OCI-LY3 (cell line): Measurements from ENCODE around the gene NAT14.

Experiments used
- H2AFZ ChIP-seq: fragments of 200-600, 300-600 bp; shearing (Covaris generic); 2 replicates; pipeline ENCODE4 v1.6.0; 2014; ENCODE audit warnings: antibody characterized with exemption, low read depth, low read length
- H3K27ac ChIP-seq: fragments of 200-600, 300-600 bp; sonication (generic); 2 replicates; pipeline ENCODE4 v1.5.1; 2014; ENCODE audit warnings: mild to moderate bottlenecking, low read length, moderate library complexity, mixed read lengths
- H3K27me3 ChIP-seq: fragments of 200-600, 300-600 bp; sonication (generic); 2 replicates; pipeline ENCODE4 v1.6.1; 2014; ENCODE audit warnings: low read depth, low read length, mixed read lengths
- H3K36me3 ChIP-seq: fragments of 200-600, 300-600 bp; sonication (generic); replicated peaks from 2 replicates; pipeline ENCODE3; 2014; ENCODE audit warnings: low read depth, low read length, mixed read lengths
- H3K4me1 ChIP-seq: fragments of 300-600, 200-600 bp; sonication (generic); 2 replicates; pipeline ENCODE4 v1.6.1; 2014; ENCODE audit warnings: low read length, mixed read lengths
- H3K4me2 ChIP-seq: fragments of 200-600, 300-600 bp; sonication (generic); 2 replicates; pipeline ENCODE4 v1.6.1; 2014; ENCODE audit warnings: low read length, mixed read lengths
- H3K4me3 ChIP-seq: fragments of 300-600, 200-600 bp; sonication (generic); 2 replicates; pipeline ENCODE4 v1.5.1; 2014; ENCODE audit warnings: antibody characterized with exemption, mild to moderate bottlenecking, low read length, moderate library complexity
- H3K79me2 ChIP-seq: fragments of 300-600, 200-600 bp; shearing (Covaris generic); 2 replicates; pipeline ENCODE4 v1.6.1; 2014; ENCODE audit warnings: mild to moderate bottlenecking, low read length, mixed read lengths
- H3K9ac ChIP-seq: fragments of 300-600, 200-600 bp; shearing (Covaris generic); 2 replicates; pipeline ENCODE4 v1.6.0; 2014; ENCODE audit warnings: mild to moderate bottlenecking, low read length, moderate library complexity
- H3K9me3 ChIP-seq: fragments of 200-600, 300-600 bp; shearing (Covaris generic); 2 replicates; pipeline ENCODE4 v1.6.1; 2014; ENCODE audit warnings: low read length, mixed read lengths; ENCODE audit not compliant: insufficient read depth
- H4K20me1 ChIP-seq: fragments of 200-600, 300-600 bp; sonication (generic); 2 replicates; pipeline ENCODE4 v1.6.1; 2016; ENCODE audit warnings: low read length, mixed read lengths; ENCODE audit not compliant: insufficient read depth
- EZH2phosphoT487 ChIP-seq: fragments of 200-600 bp; shearing (Covaris generic); IDR thresholded peaks from 2 replicates; pipeline ENCODE4 v1.6.1; 2018; ENCODE audit warnings: antibody characterized with exemption, mixed run types, low read depth
- TF ChIP-seq, protein P1 (sequence below): fragments of 200-600, 300-600 bp; sonication (generic); IDR thresholded peaks from 2 replicates; pipeline ENCODE4 v1.5.1; 2014; ENCODE audit warnings: antibody characterized with exemption, low read length, low read depth

Gene NAT14

DNA sequence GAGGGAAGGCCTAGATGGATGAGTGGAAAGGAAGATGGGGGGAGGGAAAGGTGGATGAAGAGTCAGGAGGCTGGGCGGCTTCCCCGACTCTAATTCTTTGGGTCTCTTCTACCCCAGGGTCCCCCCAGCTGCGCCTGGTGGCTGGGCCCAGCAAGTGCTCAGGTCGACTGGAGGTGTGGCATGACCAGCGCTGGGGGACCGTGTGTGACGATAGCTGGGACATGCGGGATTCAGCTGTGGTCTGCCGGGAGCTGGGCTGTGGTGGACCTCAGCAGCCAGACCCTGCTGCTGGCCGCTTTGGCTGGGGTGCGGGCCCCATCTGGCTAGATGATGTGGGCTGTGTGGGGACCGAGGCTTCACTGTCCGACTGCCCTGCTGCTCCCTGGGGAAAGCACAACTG, 12.8 kb downstream of the NAT14 start:
- no peaks in the 10 kb centered on the region for H3K9me3 ChIP-seq
- H3K36me3 ChIP-seq = no peaks in the 10 kb centered on the region
- no peak overlapping the region for H3K9ac ChIP-seq
- no peak overlapping the region for H3K4me2 ChIP-seq
- no peak overlapping the region for H2AFZ ChIP-seq
- H3K27me3 ChIP-seq = no peaks in the 10 kb centered on the region
- no peak overlapping the region for H3K4me3 ChIP-seq
- H3K4me1 ChIP-seq = no peaks in the 10 kb centered on the region
- no peak for TF ChIP-seq EZH2phosphoT487
- TF ChIP-seq, protein P1, sequence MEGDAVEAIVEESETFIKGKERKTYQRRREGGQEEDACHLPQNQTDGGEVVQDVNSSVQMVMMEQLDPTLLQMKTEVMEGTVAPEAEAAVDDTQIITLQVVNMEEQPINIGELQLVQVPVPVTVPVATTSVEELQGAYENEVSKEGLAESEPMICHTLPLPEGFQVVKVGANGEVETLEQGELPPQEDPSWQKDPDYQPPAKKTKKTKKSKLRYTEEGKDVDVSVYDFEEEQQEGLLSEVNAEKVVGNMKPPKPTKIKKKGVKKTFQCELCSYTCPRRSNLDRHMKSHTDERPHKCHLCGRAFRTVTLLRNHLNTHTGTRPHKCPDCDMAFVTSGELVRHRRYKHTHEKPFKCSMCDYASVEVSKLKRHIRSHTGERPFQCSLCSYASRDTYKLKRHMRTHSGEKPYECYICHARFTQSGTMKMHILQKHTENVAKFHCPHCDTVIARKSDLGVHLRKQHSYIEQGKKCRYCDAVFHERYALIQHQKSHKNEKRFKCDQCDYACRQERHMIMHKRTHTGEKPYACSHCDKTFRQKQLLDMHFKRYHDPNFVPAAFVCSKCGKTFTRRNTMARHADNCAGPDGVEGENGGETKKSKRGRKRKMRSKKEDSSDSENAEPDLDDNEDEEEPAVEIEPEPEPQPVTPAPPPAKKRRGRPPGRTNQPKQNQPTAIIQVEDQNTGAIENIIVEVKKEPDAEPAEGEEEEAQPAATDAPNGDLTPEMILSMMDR = no peak
- no peaks in the 10 kb centered on the region for H4K20me1 ChIP-seq
- no peaks in the 10 kb centered on the region for H3K79me2 ChIP-seq
- no peak overlapping the region for H3K27ac ChIP-seq

DNA sequence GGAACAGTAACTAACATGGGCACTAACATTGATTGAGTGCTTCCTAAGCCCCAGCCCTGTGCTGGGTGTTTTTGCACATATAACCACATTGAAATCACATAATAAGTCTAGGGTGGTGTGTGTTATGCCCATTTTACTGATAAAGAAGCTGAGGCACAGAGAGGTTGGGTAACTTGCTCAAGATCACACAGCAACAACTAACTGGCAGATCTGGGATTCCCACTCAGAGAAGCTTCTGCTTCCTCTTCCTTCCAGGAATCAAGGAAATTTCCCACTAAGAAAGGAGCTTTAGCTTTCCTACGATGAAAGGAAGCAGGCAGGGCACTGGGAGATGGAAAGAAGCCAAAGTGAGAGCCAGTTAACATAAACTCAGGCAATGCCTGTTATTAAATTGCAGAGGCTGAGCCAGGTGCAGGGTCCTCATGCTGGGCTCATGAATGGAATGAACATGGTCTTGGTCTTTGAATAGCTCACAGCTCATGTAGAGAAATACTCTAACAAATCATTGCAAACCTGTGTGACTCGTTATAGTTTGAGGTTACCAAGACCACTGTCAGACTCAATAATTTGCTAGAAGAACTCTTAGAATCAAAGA, 13.4 kb downstream of the NAT14 start:
- Histone ChIP-seq H4K20me1 (no peaks in the 10 kb centered on the region), H2AFZ (no peak overlapping the region), H3K79me2 (no peaks in the 10 kb centered on the region), H3K27ac (no peak overlapping the region), H3K27me3 (no peaks in the 10 kb centered on the region), H3K4me1 (peaks cover 2% of the 10 kb centered on the region), H3K36me3 (peaks cover 2% of the 10 kb centered on the region), H3K9me3 (no peaks in the 10 kb centered on the region), H3K9ac (no peak overlapping the region), H3K4me2 (no peak overlapping the region), H3K4me3 (no peak overlapping the region)
- no peak for TF ChIP-seq EZH2phosphoT487
- TF ChIP-seq, protein P1 = no peak

DNA sequence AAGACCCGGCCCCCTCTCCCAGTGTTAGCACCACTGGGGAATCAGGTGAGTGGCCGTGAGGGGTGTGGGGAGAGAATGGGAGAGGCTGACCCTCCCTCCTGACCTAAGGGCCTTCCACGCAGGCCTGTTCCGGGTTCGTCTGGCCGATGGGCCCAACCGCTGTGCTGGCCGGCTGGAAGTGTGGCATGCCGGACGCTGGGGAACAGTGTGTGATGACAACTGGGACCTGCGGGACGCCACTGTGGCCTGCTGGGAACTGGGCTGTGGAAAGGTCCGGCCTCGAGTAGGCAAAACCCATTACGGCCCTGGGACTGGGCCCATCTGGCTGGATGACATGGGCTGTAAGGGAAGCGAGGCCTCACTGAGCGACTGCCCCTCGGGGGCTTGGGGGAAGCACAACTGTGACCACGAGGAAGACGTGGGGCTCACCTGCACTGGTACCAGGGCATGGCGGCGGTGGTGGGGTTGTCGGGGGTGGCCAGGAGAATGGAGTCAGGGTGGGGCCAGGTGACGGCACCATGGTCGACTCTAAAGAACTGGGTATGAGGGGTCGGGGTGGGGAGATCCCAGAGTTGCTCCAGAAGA, 15.5 kb downstream of the NAT14 start:
- H3K79me2 ChIP-seq = no peaks in the 10 kb centered on the region
- H2AFZ ChIP-seq = no peak overlapping the region
- no peak overlapping the region for H3K4me2 ChIP-seq
- 0 out of 2 replicates have a peak, but pooled peaks cover 4% of the 10 kb centered on the region for H3K9me3 ChIP-seq
- peaks cover 6% of the 10 kb centered on the region; the same call in 1 of the 2 replicates for H3K27me3 ChIP-seq
- H3K9ac ChIP-seq = no peak overlapping the region
- no peaks in the 10 kb centered on the region for H4K20me1 ChIP-seq
- H3K36me3 ChIP-seq = peaks cover 2% of the 10 kb centered on the region
- no peak overlapping the region for H3K4me3 ChIP-seq
- H3K27ac ChIP-seq = no peak overlapping the region
- peaks cover 6% of the 10 kb centered on the region for H3K4me1 ChIP-seq
- TF ChIP-seq, protein P1 = no peak
- TF ChIP-seq EZH2phosphoT487 = no peak

DNA sequence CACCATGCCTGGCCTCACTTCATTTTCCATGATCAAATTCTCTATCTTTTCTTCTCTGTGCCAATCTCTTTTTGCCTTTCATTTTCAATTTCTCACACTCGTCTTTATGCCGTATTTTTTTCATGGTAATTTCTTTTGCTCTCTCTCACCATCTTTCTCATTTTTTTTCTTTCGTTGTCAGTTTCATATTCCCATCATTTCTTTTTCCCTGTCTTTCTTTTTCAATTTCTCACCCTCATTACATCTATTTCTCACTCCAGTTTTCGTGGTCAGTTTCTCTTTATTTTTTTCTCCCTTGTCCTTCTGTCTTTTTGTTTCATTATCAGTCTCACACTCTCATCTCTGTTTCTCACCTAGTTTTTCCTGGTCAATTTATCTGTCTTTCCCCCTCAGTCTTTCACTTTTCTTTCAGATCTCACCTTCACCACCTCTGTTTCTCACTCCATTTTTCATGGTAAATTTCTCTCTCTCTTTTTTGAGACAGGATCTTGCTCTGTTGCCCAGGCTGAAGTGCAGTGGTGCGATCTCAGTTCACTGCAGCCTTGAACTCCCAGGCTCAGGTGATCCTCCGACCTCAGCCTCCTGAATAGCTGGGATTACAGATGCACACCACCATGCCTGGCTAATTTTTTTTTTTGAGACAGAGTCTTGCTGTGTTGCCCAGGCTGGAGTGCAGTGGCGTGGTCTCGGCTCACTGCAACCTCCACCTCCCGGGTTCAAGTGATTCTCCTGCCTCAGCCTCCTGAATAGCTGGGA, 17.4 kb downstream of the NAT14 start:
- Histone ChIP-seq H3K4me2 (no peak overlapping the region), H3K79me2 (no peaks in the 10 kb centered on the region), H3K36me3 (peaks cover 2% of the 10 kb centered on the region), H3K9me3 (0 out of 2 replicates have a peak, but pooled peaks cover 4% of the 10 kb centered on the region), H3K4me1 (peaks cover 6% of the 10 kb centered on the region), H3K9ac (no peak overlapping the region), H4K20me1 (no peaks in the 10 kb centered on the region), H2AFZ (no peak overlapping the region), H3K27ac (no peak overlapping the region), H3K27me3 (peaks cover 6% of the 10 kb centered on the region; the same call in 1 of the 2 replicates), H3K4me3 (no peak overlapping the region)
- no peak for TF ChIP-seq EZH2phosphoT487
- TF ChIP-seq, protein P1 = no peak
